Measurements from ENCODE around the gene CITED4.

The CITED4 gene

DNA sequence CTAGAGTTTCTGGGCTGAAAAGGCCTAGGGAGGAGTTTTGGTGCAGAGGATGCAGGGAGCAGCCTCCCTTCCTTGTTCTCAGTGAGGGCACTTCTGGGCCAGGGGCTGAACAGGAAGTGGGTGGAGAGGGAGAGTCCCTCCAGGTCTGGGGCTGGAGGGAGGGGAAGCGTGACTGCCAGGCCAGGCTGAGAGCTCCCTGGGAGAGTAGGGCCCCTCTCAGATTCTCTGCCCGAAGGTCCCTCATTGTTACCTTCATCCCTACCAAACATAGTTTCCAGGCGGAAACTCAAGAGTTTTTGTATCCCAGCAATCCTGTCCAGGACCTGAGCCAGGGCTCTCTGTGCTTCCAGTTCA, 36.8 kb downstream of the CITED4 start:
- H3K4me1 Mint-ChIP-seq (ENCODE audit: low read depth) = peaks cover 15% of the 10 kb centered on the region
- no peaks in the 10 kb centered on the region for H3K36me3 Mint-ChIP-seq (ENCODE audit: low read depth)
- no peaks in the 10 kb centered on the region for H3K9me3 Mint-ChIP-seq
- H3K27me3 Mint-ChIP-seq = peaks cover 7% of the 10 kb centered on the region
- intact Hi-C loops (cut with micrococcal nuclease) = no loop called here
- no peak overlapping the region for H3K4me3 Mint-ChIP-seq
- no peak overlapping the region for H3K27ac Mint-ChIP-seq

DNA sequence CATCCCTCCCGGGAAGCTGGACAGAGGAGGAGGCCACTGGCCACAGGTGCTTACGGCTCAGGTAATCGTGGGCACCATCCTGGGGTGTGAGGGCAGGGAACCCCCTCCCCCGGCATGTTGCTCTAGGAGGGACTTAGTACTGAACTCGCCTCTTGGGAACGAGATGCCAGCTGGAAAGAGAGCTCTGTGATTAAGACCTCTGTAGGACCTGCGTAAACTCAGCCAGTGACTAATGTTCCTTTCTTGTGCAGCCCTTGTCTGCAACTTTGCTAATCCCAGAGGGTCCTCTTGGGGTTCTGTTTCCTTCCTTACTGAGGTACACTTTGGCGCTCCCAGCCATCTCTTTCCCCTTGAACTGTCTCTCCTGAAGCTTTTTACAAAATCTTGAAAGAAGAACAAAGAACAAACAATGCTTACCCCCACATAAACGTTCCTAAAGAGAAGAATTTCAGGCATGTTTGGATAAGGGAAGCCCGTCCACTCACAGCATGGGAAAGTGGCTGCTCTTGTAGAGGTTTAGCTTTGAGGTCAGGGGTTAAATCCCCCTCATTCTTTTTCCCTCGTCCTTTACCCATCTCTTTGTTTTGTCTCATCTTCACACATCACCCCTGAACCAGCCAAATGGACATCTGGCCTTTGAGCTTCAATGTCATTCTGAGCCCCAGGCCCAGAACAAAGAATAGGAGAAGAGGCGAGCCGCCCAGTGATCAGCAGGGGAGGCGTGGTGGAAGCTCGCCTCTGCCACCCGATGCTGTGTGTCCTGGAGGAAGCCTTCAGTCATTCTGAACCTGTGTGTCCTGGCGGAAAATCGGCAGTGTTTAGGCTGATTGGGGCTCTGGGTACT, 37.4 kb downstream of the CITED4 start:
- no peak overlapping the region for H3K27ac Mint-ChIP-seq
- no peaks in the 10 kb centered on the region for H3K9me3 Mint-ChIP-seq
- peaks cover 15% of the 10 kb centered on the region for H3K4me1 Mint-ChIP-seq (ENCODE audit: low read depth)
- no peaks in the 10 kb centered on the region for H3K36me3 Mint-ChIP-seq (ENCODE audit: low read depth)
- H3K4me3 Mint-ChIP-seq = no peak overlapping the region
- intact Hi-C loops (cut with micrococcal nuclease) = no loop called here
- peaks cover 9% of the 10 kb centered on the region for H3K27me3 Mint-ChIP-seq

DNA sequence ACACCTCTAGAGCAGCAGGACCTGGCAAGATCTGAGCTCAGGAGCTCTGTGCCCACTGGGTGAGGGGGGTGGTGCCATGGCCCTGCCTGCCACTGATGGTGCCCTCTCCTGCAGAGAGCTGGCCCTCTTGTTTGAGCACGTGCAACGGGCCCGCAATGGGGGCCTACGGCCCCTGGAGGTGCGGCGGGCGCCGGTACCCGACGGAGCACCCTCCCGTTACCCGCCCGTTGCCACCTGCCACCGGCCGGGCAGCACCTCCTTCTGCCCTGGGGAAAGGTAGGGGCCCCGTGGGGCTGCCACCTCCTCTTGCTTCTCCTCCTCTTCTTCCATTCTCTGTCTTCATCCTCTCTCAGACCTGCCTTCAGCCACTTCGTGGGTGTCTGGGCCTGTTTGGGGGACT, 38.2 kb downstream of the CITED4 start:
- no peaks in the 10 kb centered on the region for H3K9me3 Mint-ChIP-seq
- H3K27me3 Mint-ChIP-seq = peaks cover 16% of the 10 kb centered on the region
- intact Hi-C loops (cut with micrococcal nuclease) = no loop called here
- no peak overlapping the region for H3K4me3 Mint-ChIP-seq
- H3K4me1 Mint-ChIP-seq (ENCODE audit: low read depth) = peaks cover 20% of the 10 kb centered on the region
- H3K27ac Mint-ChIP-seq = no peak overlapping the region
- no peaks in the 10 kb centered on the region for H3K36me3 Mint-ChIP-seq (ENCODE audit: low read depth)

DNA sequence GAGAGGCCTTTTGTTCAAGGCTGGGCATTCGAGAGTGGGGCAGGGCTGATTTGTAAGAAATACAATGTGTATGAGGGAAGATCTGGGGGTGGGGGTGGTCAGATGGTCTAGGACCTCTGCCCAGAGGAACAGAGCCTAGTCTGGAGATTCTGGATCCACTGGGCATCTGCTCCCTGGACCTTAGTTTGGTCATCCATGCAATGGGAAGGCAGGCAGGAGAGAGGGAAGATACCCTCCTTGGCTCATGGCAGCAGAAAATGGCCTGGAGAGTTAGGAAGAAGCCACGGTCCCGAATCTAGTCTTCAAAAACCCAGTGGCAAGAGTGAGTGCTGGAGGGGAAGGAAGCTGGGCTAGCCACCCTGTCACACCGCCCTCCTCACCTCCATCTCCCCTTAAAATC, 38.8 kb downstream of the CITED4 start:
- Mint-ChIP-seq H3K4me3 (no peak overlapping the region), H3K4me1 (ENCODE audit: low read depth) (peaks cover 27% of the 10 kb centered on the region), H3K27me3 (peaks cover 21% of the 10 kb centered on the region), H3K27ac (no peak overlapping the region), H3K9me3 (no peaks in the 10 kb centered on the region), H3K36me3 (ENCODE audit: low read depth) (no peaks in the 10 kb centered on the region)
- intact Hi-C loops (cut with micrococcal nuclease) = no loop called here

DNA sequence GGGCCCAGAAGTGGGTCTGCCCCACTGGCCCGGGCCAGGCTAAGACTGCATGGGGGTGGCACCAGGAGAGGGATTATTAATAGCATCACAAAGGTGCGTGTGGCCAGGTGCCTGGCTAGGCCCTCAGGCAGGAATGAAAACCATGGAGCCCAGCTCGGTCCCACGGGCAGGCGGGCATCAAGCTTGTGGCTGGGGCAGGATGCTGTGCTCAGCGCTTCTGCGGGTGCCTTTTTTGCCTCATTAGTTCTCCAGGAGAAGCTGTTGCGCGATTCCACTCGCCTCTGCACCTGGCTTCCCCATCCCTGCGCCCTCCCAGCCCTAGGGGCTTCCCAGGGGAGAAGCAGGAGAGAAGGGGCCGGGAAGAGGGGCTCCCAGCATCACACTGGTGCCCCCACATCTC, 39.3 kb downstream of the CITED4 start:
- Mint-ChIP-seq H3K9me3 (no peaks in the 10 kb centered on the region), H3K4me1 (ENCODE audit: low read depth) (peaks cover 31% of the 10 kb centered on the region), H3K4me3 (no peak overlapping the region), H3K36me3 (ENCODE audit: low read depth) (no peaks in the 10 kb centered on the region), H3K27ac (no peak overlapping the region), H3K27me3 (peaks cover 26% of the 10 kb centered on the region)
- intact Hi-C loops (cut with micrococcal nuclease) = no loop called here

DNA sequence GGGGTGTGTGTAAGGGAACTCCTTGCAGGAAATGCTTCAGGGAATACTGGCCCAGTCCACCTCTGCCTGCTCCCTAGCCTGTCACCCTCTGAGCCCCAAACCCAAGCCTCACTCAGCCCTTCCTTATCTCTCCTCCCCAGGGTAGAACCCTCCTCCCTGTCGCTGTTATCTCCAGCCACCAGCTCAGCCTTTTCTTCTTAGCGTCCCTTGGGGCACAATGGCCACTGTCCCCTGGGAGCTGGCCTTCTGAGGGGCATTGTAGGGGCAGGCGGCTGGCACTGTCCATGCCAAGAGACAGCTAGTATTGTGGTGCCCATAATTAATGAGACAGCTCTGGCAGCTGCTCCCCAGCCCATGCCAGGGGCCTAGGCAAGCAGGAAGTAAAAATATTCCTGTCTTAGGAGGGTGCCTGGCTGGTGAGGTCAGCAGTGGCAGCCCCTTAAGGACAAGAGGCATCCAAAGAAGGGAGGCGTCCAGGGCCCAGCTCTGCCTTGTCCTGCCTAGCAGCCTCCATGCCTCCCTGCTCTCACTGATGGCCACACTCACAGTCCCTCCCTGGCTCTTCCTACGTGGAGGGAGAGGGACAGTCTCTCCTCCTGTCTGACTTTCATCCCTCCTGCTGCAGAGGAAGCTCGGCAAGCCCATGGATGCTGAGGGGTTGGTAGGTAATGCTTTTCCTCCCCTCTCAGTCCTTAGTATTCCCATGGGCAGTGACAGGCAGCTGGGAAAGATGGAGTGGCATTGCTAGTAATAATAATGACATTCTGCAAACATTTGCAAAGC, 41.1 kb downstream of the CITED4 start:
- Mint-ChIP-seq H3K27ac (no peak overlapping the region), H3K9me3 (no peaks in the 10 kb centered on the region), H3K4me3 (no peak overlapping the region), H3K4me1 (ENCODE audit: low read depth) (peaks cover 30% of the 10 kb centered on the region), H3K27me3 (peaks cover 40% of the 10 kb centered on the region), H3K36me3 (ENCODE audit: low read depth) (no peaks in the 10 kb centered on the region)
- intact Hi-C loops (cut with micrococcal nuclease) = no loop called here

DNA sequence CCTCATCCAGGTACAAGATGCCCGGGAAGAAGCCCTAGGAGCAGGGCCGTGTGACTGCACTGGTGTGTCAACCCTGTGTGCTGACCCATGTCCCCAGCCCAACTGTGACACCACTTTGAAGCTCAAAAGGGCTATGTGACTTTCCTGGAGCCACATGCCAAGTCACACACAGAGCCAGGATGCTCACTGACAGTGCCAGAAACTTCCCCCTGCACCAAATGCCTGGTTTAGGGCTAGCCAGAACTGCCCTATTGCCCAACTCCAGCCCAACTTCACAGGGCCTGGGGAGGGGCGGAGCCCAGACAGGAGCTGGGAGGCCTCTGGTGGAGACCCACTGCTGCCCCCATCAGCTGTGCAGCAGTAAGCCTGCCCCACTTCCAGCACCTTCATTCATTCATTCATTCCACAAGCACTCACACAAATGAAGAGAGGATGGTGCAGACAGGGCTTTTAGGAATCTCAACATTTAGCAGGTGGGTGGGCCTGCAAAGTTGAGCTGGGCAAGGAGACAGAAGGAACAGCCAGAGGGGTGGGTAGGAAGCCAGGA, 41.8 kb downstream of the CITED4 start:
- intact Hi-C loops (cut with micrococcal nuclease) = no loop called here
- no peak overlapping the region for H3K4me3 Mint-ChIP-seq
- H3K27ac Mint-ChIP-seq = no peak overlapping the region
- H3K9me3 Mint-ChIP-seq = no peaks in the 10 kb centered on the region
- H3K36me3 Mint-ChIP-seq (ENCODE audit: low read depth) = no peaks in the 10 kb centered on the region
- H3K27me3 Mint-ChIP-seq = peaks cover 48% of the 10 kb centered on the region
- peaks cover 23% of the 10 kb centered on the region for H3K4me1 Mint-ChIP-seq (ENCODE audit: low read depth)

DNA sequence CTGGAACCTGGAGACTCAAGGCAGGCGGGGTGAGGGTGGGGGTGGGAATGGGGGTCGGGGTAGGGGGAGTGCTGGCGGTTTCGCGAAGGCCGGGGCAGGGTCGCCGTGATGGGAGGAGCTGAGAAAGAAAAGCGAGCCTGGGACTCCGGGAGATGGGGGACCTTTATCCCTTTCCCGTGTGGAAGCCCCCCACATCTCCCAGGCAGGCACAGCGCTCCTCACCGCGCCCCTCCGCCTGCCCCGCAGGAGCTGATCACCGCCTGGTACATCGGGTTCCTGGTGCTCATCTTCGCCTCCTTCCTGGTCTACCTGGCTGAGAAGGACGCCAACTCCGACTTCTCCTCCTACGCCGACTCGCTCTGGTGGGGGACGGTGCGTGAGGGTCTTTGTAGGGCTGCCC, 43.1 kb downstream of the CITED4 start:
- H3K4me1 Mint-ChIP-seq (ENCODE audit: low read depth) = peaks cover 17% of the 10 kb centered on the region
- intact Hi-C loops (cut with micrococcal nuclease) = no loop called here
- no peaks in the 10 kb centered on the region for H3K36me3 Mint-ChIP-seq (ENCODE audit: low read depth)
- no peaks in the 10 kb centered on the region for H3K9me3 Mint-ChIP-seq
- H3K27ac Mint-ChIP-seq = no peak overlapping the region
- peaks cover 49% of the 10 kb centered on the region for H3K27me3 Mint-ChIP-seq
- peak overlapping the region; percentile 18 for H3K4me3 Mint-ChIP-seq

DNA sequence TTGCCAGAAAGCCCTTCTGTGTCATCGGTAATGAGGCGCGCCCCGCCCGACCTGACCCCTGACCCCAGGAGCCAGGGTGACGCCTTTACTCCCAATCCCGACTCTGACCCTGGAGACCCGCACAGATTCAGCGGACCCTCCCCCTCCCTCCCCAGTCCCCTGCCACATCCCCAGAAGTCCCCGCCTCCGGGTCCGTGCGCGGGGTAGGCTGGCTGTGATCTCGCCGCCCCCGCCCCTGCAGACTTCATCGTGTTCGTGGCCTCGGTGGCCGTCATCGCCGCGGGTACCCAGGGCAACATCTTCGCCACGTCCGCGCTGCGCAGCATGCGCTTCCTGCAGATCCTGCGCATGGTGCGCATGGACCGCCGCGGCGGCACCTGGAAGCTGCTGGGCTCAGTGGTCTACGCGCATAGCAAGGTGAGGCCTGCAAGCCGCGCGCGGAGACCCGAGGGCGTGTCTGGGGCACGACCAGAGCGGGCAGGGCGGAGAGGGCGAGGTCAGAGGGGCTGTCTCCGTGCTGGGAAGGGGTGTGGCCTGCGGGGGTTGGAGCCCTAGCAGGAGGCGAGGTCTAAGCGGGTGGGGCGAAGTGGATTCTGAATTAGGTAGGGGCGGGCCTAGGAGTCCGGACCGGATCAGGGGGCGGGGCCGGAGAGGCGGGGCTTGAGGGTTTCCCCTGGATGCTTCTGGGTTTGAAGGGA, 43.8 kb downstream of the CITED4 start:
- intact Hi-C loops (cut with micrococcal nuclease) = no loop called here
- no peaks in the 10 kb centered on the region for H3K36me3 Mint-ChIP-seq (ENCODE audit: low read depth)

DNA sequence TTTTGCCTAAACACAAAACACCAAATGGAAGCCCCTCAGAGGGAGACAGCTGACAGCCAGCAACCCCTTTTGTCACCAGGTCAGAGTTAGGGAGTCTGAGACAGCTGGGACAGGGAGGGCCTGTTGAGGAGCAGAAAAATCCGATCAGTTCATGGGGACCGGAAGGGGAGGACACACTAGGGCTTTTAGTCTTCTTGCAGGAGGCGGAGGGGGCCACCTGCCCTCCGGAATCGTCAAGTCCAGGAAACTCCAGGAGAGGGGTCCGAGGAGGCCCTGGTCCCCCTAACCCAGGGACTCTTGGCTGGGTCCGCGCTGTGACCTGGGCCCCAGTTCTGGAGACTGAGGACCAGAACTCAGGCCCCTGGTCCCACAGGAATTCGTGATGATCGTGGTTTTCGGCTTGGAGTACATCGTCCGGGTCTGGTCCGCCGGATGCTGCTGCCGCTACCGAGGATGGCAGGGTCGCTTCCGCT, 44.3 kb downstream of the CITED4 start:
- peak overlapping the region; percentile 30 for H3K27ac Mint-ChIP-seq
- no peaks in the 10 kb centered on the region for H3K36me3 Mint-ChIP-seq (ENCODE audit: low read depth)
- peak overlapping the region; percentile 75 for H3K4me3 Mint-ChIP-seq
- peaks cover 56% of the 10 kb centered on the region for H3K27me3 Mint-ChIP-seq
- intact Hi-C loops (cut with micrococcal nuclease) = no loop called here
- H3K9me3 Mint-ChIP-seq = no peaks in the 10 kb centered on the region
- peaks cover 17% of the 10 kb centered on the region for H3K4me1 Mint-ChIP-seq (ENCODE audit: low read depth)

More for the DNA sequence above, 43.8 kb downstream of the CITED4 start:
- peak overlapping the region; percentile 75 for H3K4me3 Mint-ChIP-seq
- peaks cover 17% of the 10 kb centered on the region for H3K4me1 Mint-ChIP-seq (ENCODE audit: low read depth)
- peak overlapping the region; percentile 30 for H3K27ac Mint-ChIP-seq
- H3K9me3 Mint-ChIP-seq = no peaks in the 10 kb centered on the region
- peaks cover 50% of the 10 kb centered on the region for H3K27me3 Mint-ChIP-seq

DNA sequence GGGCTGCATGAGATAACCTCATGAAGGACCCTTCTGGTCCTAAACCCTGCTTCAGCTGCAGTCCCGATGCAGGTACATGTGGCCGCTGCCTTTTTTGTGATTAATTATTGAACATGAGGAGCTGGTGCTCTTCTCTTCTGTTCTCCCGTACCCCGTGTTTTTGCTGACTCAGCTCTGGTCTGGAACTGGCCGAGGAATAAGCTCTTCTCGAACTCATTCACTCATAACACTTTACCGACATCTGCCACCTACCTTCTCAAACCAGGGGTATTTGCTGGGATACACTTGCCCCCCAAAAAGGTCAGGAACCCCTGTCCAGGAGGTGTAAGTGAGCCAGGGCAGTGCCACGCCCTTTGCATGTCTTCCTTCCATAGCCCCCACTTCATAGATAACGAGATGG, 46.7 kb downstream of the CITED4 start:
- Mint-ChIP-seq H3K4me1 (ENCODE audit: low read depth) (peaks cover 20% of the 10 kb centered on the region), H3K27me3 (peaks cover 67% of the 10 kb centered on the region), H3K4me3 (no peak overlapping the region), H3K27ac (no peak overlapping the region), H3K36me3 (ENCODE audit: low read depth) (no peaks in the 10 kb centered on the region), H3K9me3 (no peaks in the 10 kb centered on the region)
- intact Hi-C loops (cut with micrococcal nuclease) = no loop called here

Measured in dendritic cell treated with granulocyte-macrophage colony-stimulating factor and Interleukin-4, amounts not matched to agents 40 ng/mL and 50 ng/mL, for 4 days (primary cell).